Stimulated activated effector memory CD8-positive, alpha-beta T cell treated with anti-CD3 and anti-CD28 coated beads, Interleukin-12 subunit alpha, Interleukin-12 subunit beta, amount 100 ng/mL, for 72 hours (primary cell): ENCODE measurements around the gene GPX6.
A peak's percentile ranks its signal among the peaks of the same experiment; 100 is the strongest.

Experiments
- ATAC-seq: fragments of 150-1000 bp; cut with Tn5 transposase; 2 replicates; pipeline ENCODE4 v1.10.0; 2021
- DNase-seq, 2 donors: peaks; one replicate each; pipeline ENCODE4 v3.0.0; 2021 to 2022; ENCODE audit warnings: low spot score in 2 of 2
- H3K27ac Mint-ChIP-seq: one replicate; pipeline ENCODE4 v1.8.0; 2022; ENCODE audit warnings: mild to moderate bottlenecking, mixed read lengths
- H3K36me3 Mint-ChIP-seq: one replicate; pipeline ENCODE4 v1.8.0; 2022; ENCODE audit warnings: mild to moderate bottlenecking, mixed read lengths
- H3K4me1 Mint-ChIP-seq: one replicate; pipeline ENCODE4 v1.8.0; 2022; ENCODE audit warnings: mixed read lengths
- H3K4me3 Mint-ChIP-seq: one replicate; pipeline ENCODE4 v1.8.0; 2022; ENCODE audit warnings: mild to moderate bottlenecking, mixed read lengths
- H3K9me3 Mint-ChIP-seq: one replicate; pipeline ENCODE4 v1.8.0; 2022; ENCODE audit warnings: mixed read lengths

Gene GPX6

DNA sequence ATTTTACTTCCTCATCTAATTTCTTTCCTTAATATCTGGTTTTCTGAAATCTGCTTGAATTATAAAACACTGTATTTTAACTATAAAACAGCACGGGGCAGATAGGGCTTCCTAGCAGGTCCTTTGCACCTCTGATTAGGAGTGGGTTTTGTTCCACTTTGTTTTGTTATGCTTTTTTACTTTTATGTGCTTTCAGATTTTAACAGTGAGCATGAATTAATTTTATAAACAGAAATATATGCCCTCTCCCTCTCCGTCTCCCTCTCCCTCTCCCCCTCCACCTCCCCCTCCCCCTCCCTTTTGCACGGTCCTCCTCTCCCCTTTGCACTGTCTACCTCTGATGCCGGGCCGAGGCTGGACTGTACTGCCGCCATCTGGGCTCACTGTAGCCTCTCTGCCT, 14.3 kb downstream of the GPX6 start:
- Mint-ChIP-seq H3K4me3 (no peak overlapping the region), H3K9me3 (no peaks in the 10 kb centered on the region), H3K4me1 (no peaks in the 10 kb centered on the region), H3K27ac (no peak overlapping the region), H3K36me3 (no peaks in the 10 kb centered on the region)
- no peak for ATAC-seq
- no peak for DNase-seq

DNA sequence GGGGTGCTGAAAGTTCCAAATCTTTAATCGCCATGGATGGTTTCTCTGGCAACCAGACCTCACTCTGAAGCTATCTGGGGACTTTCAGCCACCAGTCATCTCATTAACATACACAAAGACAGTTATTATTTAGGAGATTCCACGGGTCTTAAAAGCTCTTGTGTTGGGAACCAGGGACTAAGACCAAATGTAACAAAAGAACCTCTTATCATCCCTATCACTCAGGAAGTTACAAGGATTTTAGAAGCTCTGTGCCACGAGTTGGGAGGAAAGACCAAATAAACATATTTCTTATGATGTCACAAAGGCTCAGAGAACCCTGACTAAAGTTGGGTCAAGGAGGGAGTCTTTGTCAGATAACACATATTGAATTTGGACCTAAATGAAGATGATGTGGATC, 17.7 kb downstream of the GPX6 start:
- DNase-seq (no peak), ATAC-seq (no peak)
- H3K4me3 Mint-ChIP-seq = no peak overlapping the region
- H3K9me3 Mint-ChIP-seq = no peaks in the 10 kb centered on the region
- H3K27ac Mint-ChIP-seq = no peak overlapping the region
- H3K4me1 Mint-ChIP-seq = no peaks in the 10 kb centered on the region
- no peaks in the 10 kb centered on the region for H3K36me3 Mint-ChIP-seq

DNA sequence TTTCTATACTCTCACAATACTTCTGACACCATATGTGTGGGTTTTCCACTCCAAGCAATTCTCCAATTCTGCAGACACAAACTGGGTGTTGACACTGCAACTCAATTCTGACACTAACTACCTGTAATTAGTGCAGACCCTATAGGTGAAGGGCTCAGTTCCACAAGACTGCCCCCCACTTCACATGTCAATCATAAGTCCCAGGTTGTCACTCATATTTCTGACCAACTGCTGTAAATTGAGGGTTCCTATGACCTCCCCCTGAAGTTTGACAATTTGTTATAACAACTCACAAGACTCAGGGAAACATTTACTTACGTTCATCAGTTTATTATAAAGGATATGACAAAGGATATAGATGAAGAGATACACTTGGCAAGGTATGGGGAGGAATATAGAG, 18.3 kb downstream of the GPX6 start:
- ATAC-seq (no peak), DNase-seq (no peak)
- H3K9me3 Mint-ChIP-seq = no peaks in the 10 kb centered on the region
- no peaks in the 10 kb centered on the region for H3K4me1 Mint-ChIP-seq
- H3K27ac Mint-ChIP-seq = no peak overlapping the region
- H3K36me3 Mint-ChIP-seq = no peaks in the 10 kb centered on the region
- H3K4me3 Mint-ChIP-seq = no peak overlapping the region

DNA sequence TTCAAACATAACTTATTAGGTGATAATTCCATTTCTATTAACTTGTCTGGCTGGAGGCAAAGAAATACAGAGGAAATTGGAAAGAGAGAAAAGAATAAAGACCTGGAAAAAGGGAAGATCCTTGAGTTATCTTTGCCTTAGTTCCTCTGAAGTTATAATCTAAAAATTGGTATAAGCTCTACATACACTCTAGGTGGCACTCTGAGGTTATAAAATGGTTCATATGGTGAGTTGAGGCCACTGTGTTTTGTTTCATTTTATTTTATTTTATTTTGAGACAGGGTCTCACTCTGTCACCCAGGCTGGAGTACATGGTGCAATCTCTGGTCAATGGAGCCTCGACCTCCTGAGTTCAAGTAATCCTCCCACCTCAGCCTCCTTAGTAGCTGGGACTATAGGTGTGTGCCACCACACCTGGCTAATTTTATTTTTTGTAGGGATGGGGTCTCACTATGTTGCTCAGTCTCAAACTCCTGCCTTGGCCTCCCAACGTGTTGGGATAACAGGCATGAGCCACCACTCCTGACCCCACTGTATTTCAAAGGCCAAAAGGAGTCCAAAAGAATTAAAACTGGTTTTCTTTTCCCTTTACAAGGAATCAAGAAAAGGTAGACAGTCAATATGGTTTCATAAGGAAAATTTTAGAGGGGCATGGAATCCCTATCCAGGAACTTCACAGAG, 19.4 kb downstream of the GPX6 start:
- Mint-ChIP-seq H3K27ac (no peak overlapping the region), H3K4me3 (no peak overlapping the region), H3K9me3 (no peaks in the 10 kb centered on the region), H3K4me1 (peaks cover 5% of the 10 kb centered on the region), H3K36me3 (no peaks in the 10 kb centered on the region)
- DNase-seq (no peak), ATAC-seq (no peak)

DNA sequence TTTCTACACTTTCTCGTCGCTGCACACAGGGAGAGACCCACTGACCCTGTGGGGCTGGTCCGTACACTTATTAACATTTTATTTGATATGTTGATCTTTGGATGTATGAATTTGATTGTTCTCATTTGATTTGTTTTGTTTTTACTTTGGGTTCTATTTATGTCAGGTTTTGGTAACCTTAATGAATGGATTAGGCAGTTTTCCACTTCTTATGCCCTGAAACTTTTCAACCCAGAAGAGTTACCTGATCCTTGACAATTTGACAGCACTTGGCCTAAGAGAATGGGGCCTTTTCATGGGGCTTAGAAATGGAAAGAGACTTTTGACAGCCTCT, 23.6 kb downstream of the GPX6 start:
- DNase-seq (no peak), ATAC-seq (no peak)
- Mint-ChIP-seq H3K27ac (no peak overlapping the region), H3K9me3 (no peaks in the 10 kb centered on the region), H3K4me3 (no peak overlapping the region), H3K4me1 (peaks cover 17% of the 10 kb centered on the region), H3K36me3 (peaks cover 13% of the 10 kb centered on the region)

DNA sequence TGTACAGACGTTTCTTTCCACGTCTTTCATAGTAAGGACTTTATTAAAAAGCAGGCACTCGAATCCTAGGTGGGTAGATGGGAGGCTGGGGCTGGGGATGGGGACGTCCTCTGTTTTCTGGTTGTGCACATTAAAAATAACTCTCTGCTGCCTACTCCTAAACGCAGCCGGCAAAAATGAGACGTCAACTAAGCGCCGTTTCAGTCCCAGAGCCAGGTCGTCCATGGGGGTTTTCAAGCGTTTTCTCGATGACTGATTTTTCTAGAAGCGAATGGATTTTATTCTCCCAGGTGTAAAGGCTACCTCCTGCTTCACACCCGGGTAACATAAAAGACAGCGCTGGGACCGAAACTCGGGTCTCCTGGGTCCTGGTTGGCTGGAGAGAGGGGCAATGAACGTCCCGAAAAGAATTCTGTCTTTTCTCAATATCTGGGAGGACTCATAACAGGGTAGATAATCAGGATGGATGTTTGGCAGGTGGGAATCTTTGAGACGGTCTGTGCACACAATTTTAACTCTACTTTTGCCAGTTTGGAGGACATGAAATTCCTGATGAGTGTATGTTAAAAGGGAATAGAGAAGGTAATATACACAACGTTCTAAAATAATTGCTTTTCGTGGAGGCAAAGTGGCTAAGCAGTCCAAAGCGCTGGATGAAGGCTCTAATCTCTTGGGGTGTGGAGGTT, 25.2 kb downstream of the GPX6 start:
- ATAC-seq = peak; percentile 19
- Mint-ChIP-seq H3K36me3 (peaks cover 13% of the 10 kb centered on the region), H3K4me3 (peak overlapping the region; percentile 67), H3K27ac (no peak overlapping the region), H3K9me3 (no peaks in the 10 kb centered on the region), H3K4me1 (peaks cover 17% of the 10 kb centered on the region)
- DNase-seq = no peak

DNA sequence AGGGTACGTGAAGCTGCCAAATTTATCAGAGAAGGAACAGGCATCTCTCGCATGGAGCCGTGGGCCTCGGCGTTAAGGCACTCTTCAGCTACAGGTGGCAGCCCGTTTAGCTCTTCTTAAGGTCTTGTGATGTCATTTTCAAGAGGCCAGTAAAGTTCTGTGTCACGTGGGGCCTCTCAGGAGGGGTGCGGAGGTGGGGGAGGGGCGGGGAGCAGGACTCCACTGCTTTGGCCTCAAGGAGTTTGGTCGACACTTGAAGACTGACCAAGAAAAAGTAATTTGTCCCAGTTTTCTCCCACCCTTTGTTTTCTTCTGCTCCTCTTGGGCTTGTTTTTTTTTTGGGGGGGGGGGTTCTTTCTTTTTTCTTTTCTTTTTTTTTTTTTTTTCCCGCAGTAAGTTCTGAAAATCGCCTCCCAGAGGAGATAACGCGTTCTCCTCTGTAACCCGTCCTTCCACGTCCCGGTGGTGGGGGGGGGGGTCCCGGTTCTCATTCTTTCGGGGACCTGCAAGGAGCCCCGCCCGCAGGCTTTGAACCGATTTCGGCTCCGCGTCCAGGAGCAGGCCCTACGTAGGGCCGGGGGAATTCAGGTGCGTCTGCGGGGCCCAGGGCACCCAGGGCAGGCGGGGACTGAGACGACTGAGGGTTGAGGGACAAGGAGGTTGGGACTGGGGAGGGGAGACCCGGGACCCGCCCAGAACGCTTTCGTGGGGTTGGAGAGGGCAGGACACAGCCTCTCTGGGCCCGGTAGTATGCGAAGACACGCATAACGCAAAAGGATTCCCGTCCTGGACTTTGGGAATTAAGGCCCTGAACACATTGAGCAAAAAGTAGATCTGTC, 26.0 kb downstream of the GPX6 start:
- H3K4me1 Mint-ChIP-seq = peaks cover 17% of the 10 kb centered on the region
- ATAC-seq (peak; percentile 68), DNase-seq (peak in 1 of 2 donors; percentile 53)
- peak overlapping the region; percentile 84 for H3K27ac Mint-ChIP-seq
- peaks cover 13% of the 10 kb centered on the region for H3K36me3 Mint-ChIP-seq
- peak overlapping the region; percentile 67 for H3K4me3 Mint-ChIP-seq
- H3K9me3 Mint-ChIP-seq = no peaks in the 10 kb centered on the region

DNA sequence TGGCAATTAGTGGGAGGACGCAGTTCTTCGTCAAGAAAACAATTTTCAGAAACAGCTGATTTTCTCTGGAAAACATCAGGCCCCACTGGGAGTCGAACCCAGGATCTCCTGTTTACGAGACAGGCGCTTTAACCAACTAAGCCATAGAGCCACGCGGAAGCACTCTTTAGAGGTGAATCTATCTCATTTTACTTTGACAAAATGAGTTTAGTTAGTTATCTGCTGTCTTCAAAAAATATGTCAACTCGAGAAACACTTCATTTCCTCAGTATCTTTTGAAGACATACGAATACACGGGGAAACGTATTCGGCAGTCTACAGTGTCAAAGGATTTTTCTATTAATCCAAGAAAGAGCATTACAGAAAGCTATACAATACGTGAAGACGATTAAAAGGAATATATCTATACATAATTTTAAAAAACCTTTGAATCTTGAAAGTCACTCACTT, 26.7 kb downstream of the GPX6 start:
- Mint-ChIP-seq H3K27ac (peak overlapping the region; percentile 84), H3K36me3 (peaks cover 13% of the 10 kb centered on the region), H3K9me3 (no peaks in the 10 kb centered on the region), H3K4me1 (peaks cover 17% of the 10 kb centered on the region), H3K4me3 (peak overlapping the region; percentile 67)
- no peak for ATAC-seq
- peak in 1 of 2 donors; percentile 52 for DNase-seq

DNA sequence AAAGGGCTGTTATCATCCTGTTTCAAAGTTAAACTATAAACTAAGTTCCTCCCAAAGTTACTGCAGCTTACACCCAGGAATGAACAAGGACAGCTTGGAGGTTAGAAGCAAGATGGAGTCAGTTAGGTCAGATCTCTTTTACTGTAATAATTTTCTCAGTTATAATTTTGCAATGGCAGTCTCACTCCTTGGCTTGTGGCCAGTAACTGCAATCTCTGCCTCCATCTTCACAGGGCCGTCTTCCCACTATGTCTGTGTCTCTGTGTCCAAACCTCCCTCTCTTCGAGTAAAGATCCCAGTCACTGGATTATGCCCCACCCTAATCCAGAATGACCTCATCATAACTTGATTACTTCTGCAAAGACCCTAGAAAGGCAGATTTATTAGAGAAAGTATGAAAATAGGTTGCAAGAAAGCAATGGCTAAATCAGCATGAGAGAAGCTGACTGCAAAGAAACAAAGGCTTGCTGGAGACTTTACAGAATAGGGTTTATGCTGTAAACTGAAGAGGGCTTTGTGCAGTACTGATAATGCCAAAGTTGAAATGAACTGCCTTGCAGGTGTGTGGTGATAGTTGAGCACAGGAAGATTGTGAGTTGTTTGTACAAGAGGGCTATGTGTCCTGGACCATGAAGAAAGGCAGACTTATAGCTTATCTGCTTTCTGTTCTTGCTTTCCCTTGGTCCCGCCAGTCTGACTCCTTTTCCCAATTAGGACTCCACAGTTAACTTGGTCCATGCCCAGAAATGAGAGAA, 28.4 kb downstream of the GPX6 start:
- peaks cover 13% of the 10 kb centered on the region for H3K36me3 Mint-ChIP-seq
- no peak overlapping the region for H3K27ac Mint-ChIP-seq

DNA sequence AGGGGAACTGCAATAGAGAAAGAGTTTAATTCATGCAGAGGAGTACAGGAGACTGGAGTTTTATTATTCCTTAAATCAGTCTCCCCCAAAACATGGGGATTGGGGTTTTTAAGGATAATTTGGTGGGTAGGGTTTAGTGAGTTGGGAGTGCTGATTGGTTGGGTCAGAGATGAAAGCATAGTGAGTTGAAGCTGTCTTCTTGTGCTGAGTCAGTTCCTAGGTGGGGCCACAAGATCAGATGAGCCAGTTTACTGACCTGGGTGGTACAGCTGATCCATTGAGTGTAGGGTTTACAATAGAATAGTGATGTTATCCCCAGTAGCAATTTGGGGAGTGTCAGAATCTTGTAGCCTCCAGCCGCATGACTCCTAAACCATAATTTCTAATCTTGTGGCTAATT, 29.1 kb downstream of the GPX6 start:
- DNase-seq (no peak), ATAC-seq (no peak)
- H3K36me3 Mint-ChIP-seq = peaks cover 13% of the 10 kb centered on the region

More for the DNA sequence above, 28.4 kb downstream of the GPX6 start:
- peaks cover 17% of the 10 kb centered on the region for H3K4me1 Mint-ChIP-seq
- H3K9me3 Mint-ChIP-seq = no peaks in the 10 kb centered on the region
- H3K4me3 Mint-ChIP-seq = no peak overlapping the region
- ATAC-seq (no peak), DNase-seq (no peak)

DNA sequence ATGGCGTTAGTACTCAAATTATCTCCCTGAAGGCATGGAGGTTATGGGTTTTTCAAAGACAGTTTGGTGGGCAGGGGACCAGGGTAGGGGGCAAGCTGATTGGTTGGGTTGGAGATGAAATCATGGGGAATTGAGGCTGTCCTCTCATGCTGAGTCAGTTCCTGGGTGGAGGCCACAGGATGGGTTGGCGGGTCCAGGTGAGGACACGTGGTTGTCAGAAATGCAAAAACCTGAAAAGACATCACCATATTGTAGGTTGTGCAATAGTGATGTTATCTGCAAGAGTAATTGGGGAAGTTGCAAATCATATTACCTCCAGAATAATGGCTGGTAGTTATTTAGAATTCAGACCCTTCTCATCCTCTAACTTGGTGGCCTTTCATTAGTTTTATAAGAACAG, 30.1 kb downstream of the GPX6 start:
- peaks cover 9% of the 10 kb centered on the region for H3K4me1 Mint-ChIP-seq
- no peak for ATAC-seq
- no peak overlapping the region for H3K4me3 Mint-ChIP-seq
- H3K9me3 Mint-ChIP-seq = no peaks in the 10 kb centered on the region
- no peak for DNase-seq
- H3K36me3 Mint-ChIP-seq = peaks cover 13% of the 10 kb centered on the region
- H3K27ac Mint-ChIP-seq = no peak overlapping the region

More for the DNA sequence above, 29.1 kb downstream of the GPX6 start:
- H3K27ac Mint-ChIP-seq = no peak overlapping the region
- H3K9me3 Mint-ChIP-seq = no peaks in the 10 kb centered on the region
- no peak overlapping the region for H3K4me3 Mint-ChIP-seq
- H3K4me1 Mint-ChIP-seq = peaks cover 13% of the 10 kb centered on the region

DNA sequence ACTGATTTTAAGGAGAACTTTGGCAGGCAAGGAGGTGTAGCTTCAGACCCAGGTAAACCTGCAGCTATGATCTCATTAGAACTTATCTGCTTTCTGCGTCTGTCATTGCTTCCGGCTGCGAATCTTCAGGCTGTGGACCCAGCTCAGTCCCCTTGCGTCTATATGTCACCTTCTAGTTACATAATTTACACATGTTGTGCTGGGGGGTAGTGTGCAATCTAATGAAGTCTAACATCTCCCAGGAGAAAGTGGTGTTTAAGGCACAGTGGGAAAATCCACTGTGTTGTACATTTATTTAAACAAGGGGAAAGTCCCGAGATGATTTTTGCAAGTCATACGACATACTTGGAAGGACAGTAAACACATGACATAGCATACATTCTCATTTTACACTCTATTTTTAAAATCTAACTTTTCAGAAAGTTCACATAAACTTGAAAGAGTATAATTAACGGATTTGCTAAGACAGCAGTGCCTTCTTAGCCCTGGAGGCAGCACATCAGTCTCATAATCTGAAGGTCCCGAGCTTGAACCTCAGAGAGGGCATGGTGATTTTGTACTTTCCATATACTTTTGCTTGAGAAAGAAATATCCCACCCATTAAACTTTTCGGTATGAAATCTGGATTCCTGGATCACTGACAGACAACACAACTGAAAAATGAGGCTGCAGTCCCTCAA, 35.2 kb downstream of the GPX6 start:
- DNase-seq (no peak), ATAC-seq (no peak)
- no peaks in the 10 kb centered on the region for H3K4me1 Mint-ChIP-seq
- H3K27ac Mint-ChIP-seq = no peak overlapping the region
- H3K9me3 Mint-ChIP-seq = no peaks in the 10 kb centered on the region
- no peak overlapping the region for H3K4me3 Mint-ChIP-seq
- no peaks in the 10 kb centered on the region for H3K36me3 Mint-ChIP-seq

DNA sequence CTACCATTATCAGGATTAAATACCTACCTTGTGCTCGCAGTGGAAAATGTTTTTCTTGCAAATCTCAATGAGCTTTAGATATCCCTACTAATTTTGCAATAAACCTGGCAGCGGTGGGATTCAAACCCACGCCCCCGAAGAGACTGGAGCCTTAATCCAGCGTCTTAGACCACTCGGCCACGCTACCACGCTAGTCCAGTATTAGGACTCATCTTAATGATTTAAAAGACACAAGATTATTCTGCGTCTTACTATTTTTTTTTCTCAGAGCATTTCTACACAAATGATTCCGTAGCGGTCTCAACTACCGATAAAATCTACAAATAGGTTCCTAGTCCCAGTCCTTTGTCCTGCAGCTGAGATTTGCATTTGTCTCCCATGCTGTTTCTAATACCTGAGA, 37.1 kb downstream of the GPX6 start:
- H3K36me3 Mint-ChIP-seq = peaks cover 5% of the 10 kb centered on the region
- ATAC-seq = no peak

DNA sequence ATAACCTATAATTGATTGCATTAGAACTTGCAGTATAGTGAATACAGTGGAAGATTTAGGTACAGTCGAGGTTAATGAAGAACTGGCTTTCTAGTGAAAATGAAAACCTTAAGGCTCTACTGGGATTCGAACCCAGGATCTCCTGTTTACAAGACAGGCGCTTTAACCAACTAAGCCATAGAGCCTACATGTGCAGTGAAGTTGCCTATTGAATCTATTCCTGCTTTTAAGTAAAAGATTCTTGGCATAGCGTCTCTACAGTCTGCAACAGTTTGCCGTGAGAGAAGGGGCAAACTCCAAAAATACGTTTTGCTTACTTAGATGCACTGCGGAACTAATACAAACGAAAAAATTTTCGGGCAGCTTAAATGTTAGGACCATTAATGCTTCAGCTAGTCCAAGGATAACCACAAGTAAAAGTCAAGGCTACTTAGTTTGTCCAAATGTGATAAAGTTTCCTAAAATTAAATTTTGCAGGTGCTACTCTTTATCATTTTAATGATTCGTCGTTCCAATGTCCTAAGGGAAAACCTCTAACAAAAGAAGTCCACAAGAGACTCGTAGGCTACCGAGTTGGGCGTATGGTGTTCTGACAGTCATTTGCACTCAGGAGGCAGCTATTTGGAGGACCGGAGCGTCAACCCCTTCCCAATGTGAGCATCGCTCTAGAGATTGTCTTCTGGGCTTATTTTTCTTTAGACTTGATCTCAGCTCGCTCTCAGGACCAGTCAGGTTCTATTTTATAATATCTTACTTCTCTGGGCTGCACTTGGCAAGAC, 41.0 kb downstream of the GPX6 start:
- H3K4me3 Mint-ChIP-seq = no peak overlapping the region
- DNase-seq (no peak), ATAC-seq (peak; percentile 64)
- peak overlapping the region; percentile 55 for H3K27ac Mint-ChIP-seq
- H3K4me1 Mint-ChIP-seq = no peaks in the 10 kb centered on the region
- H3K9me3 Mint-ChIP-seq = no peaks in the 10 kb centered on the region
- H3K36me3 Mint-ChIP-seq = peaks cover 5% of the 10 kb centered on the region

More for the DNA sequence above, 37.1 kb downstream of the GPX6 start:
- no peaks in the 10 kb centered on the region for H3K9me3 Mint-ChIP-seq
- no peak for DNase-seq
- no peaks in the 10 kb centered on the region for H3K4me1 Mint-ChIP-seq
- no peak overlapping the region for H3K4me3 Mint-ChIP-seq
- H3K27ac Mint-ChIP-seq = no peak overlapping the region
